ENCODE measurements around the gene GAS7. TPM values are rescaled to one million over a fixed set of nuclear protein-coding genes. Genes with fewer than 3 reads are reported as not detected.

The GAS7 gene
- total RNA-seq, 2 donors from 2014 or later: 10.3 to 144 TPM

DNA sequence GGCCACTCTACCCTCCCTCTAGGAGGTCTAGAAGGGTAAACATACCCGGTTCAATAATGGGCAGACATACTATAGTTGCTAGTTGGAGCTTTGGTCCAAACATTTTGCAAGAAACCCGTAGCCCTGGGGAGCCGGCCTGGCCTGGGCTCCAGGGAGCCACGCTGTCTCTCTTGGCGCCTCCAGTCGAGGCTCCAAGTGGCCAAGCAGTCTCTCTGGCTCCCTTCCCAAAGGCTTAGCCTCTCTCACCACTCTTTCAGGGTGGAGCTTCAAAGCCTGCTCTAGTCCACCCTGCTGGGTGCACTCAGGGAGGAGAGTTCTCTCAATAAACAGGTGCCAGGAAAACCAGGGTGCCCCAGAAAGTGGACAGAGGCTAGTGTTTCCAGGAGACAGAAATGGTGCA lies 325.6 kb downstream of the GAS7 start:
- H3K4me3 ChIP-seq: no peak overlapping the region
- WGBS: 79% methylated on average over 6 of the region's 6 CpGs
- H3K9me3 ChIP-seq: no peaks in the 10 kb centered on the region
- no peak for DNase-seq (ENCODE audit: low spot score)
- no peak overlapping the region for H3K27ac ChIP-seq
- H3K4me1 ChIP-seq (replicated peaks): no peaks in the 10 kb centered on the region
- no peaks in the 10 kb centered on the region for H3K27me3 ChIP-seq (replicated peaks; ENCODE audit: insufficient read depth)
- TF ChIP-seq POLR2A (IDR thresholded peaks at IDR 0.05): no peak
- TF ChIP-seq, protein P1, sequence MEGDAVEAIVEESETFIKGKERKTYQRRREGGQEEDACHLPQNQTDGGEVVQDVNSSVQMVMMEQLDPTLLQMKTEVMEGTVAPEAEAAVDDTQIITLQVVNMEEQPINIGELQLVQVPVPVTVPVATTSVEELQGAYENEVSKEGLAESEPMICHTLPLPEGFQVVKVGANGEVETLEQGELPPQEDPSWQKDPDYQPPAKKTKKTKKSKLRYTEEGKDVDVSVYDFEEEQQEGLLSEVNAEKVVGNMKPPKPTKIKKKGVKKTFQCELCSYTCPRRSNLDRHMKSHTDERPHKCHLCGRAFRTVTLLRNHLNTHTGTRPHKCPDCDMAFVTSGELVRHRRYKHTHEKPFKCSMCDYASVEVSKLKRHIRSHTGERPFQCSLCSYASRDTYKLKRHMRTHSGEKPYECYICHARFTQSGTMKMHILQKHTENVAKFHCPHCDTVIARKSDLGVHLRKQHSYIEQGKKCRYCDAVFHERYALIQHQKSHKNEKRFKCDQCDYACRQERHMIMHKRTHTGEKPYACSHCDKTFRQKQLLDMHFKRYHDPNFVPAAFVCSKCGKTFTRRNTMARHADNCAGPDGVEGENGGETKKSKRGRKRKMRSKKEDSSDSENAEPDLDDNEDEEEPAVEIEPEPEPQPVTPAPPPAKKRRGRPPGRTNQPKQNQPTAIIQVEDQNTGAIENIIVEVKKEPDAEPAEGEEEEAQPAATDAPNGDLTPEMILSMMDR (IDR thresholded peaks at IDR 0.05): no peak
- TF ChIP-seq POLR2AphosphoS5 (IDR thresholded peaks at IDR 0.05): no peak
- intact Hi-C loops (cut with DNase I): no loop called here
- no peaks in the 10 kb centered on the region for H3K36me3 ChIP-seq

DNA sequence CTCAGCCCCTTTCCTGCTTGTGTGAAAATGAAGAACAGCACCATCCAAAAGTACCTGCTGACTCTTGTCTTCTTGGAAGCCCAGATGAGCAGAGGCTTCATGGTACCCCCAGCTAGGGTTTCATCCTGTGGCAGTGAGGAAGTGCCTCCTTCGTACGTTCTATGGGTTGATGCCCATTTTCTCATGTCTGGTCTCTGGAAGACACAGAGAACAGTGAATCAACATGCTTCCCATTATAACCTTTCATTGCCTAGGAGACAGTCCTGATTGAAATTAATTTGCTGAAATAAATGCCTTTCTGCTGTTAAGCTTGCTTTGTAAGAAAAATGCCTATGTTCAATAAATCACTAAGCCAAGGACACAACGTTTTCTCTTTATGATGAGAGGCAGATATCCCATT lies 329.9 kb downstream of the GAS7 start:
- TF ChIP-seq, protein P1 (IDR thresholded peaks at IDR 0.05): no peak
- TF ChIP-seq POLR2AphosphoS5 (IDR thresholded peaks at IDR 0.05) (no peak), POLR2A (IDR thresholded peaks at IDR 0.05) (no peak)
- H3K4me1 ChIP-seq (replicated peaks): no peaks in the 10 kb centered on the region
- H3K9me3 ChIP-seq: no peaks in the 10 kb centered on the region
- H3K27me3 ChIP-seq (replicated peaks; ENCODE audit: insufficient read depth): no peaks in the 10 kb centered on the region
- 53% methylated on average over 3 of the region's 3 CpGs for WGBS
- H3K4me3 ChIP-seq: no peak overlapping the region
- intact Hi-C loops (cut with DNase I): no loop called here
- H3K36me3 ChIP-seq: no peaks in the 10 kb centered on the region
- no peak overlapping the region for H3K27ac ChIP-seq
- no peak for DNase-seq (ENCODE audit: low spot score)

DNA sequence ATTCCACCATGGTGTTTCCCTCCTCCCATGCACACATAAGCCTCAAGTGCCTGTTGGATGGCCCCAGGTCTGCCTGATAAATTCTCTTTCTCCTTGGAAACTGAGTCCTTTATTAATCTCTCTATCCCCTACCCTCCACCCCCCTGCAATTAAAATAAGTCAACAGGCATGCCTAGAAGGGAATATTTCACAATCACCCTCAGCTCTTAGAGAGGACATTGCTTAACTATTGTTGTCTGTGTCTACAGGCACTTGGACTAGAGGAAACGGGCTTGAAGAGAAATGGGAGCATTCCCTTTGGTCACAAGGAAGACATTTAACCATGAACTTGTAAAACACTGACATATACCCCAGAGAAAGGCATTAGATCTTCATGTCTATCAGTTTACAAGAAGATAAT lies 332.8 kb downstream of the GAS7 start:
- Histone ChIP-seq H3K36me3 (no peaks in the 10 kb centered on the region), H3K4me1 (replicated peaks) (no peaks in the 10 kb centered on the region), H3K9me3 (no peaks in the 10 kb centered on the region), H3K4me3 (no peak overlapping the region), H3K27ac (no peak overlapping the region), H3K27me3 (replicated peaks; ENCODE audit: insufficient read depth) (no peaks in the 10 kb centered on the region)
- DNase-seq (ENCODE audit: low spot score): no peak
- WGBS: 50% methylated on average over 1 of the region's 1 CpG
- TF ChIP-seq POLR2A (IDR thresholded peaks at IDR 0.05) (no peak), POLR2AphosphoS5 (IDR thresholded peaks at IDR 0.05) (no peak)
- TF ChIP-seq, protein P1 (IDR thresholded peaks at IDR 0.05): no peak
- intact Hi-C loops (cut with DNase I): no loop called here

DNA sequence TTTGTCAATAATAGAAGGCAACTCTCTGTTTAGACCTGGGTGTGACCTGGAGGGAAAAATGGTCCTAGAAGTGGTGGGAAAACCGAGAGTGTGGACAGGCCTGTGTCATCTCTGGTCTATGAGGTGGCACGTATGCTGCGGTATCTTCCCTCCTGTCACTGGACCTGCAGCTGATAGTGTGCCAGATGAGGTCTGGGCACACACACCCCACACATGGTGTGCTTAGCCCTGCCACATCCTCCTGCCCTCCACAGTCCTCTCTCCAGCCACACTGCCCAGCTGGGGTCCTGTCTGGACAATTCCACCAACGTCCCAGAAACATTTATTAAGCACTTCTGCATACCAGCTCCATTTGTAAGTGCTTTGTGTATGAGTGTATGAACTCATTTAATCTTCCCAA lies 335.5 kb downstream of the GAS7 start:
- H3K4me3 ChIP-seq: no peak overlapping the region
- TF ChIP-seq, protein P1 (IDR thresholded peaks at IDR 0.05): no peak
- TF ChIP-seq POLR2A (IDR thresholded peaks at IDR 0.05) (no peak), POLR2AphosphoS5 (IDR thresholded peaks at IDR 0.05) (no peak)
- DNase-seq (ENCODE audit: low spot score): no peak
- H3K9me3 ChIP-seq: no peaks in the 10 kb centered on the region
- WGBS: 79% methylated on average over 4 of the region's 4 CpGs
- no peak overlapping the region for H3K27ac ChIP-seq
- intact Hi-C loops (cut with DNase I): no loop called here
- H3K4me1 ChIP-seq (replicated peaks): no peaks in the 10 kb centered on the region
- H3K36me3 ChIP-seq: no peaks in the 10 kb centered on the region
- H3K27me3 ChIP-seq (replicated peaks; ENCODE audit: insufficient read depth): no peaks in the 10 kb centered on the region

DNA sequence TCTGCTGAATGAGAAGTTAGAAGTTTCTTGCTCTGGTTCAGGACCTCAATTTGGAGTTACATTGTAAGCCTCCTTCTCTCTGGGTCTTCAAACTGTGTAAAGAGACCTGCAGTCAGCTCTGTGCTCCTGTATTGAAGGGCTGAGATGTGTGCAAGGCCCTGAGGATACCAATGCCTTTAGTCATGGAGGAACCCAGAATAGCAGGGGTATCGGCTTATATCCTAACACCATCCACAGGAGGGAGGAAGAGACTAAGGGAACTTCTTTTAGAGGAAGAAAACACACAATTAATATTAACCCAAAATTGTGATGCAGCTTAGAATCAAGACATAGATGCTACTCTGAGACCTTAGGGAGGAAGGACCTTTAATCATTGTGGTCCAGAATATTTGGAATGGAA lies 336.2 kb downstream of the GAS7 start:
- no peaks in the 10 kb centered on the region for H3K9me3 ChIP-seq
- H3K4me1 ChIP-seq (replicated peaks): no peaks in the 10 kb centered on the region
- DNase-seq (ENCODE audit: low spot score): no peak
- intact Hi-C loops (cut with DNase I): no loop called here
- 95% methylated on average over 1 of the region's 1 CpG for WGBS
- H3K36me3 ChIP-seq: no peaks in the 10 kb centered on the region
- no peak for TF ChIP-seq POLR2AphosphoS5 (IDR thresholded peaks at IDR 0.05)
- TF ChIP-seq, protein P1 (IDR thresholded peaks at IDR 0.05): no peak
- TF ChIP-seq POLR2A (IDR thresholded peaks at IDR 0.05): no peak
- no peak overlapping the region for H3K4me3 ChIP-seq
- H3K27me3 ChIP-seq (replicated peaks; ENCODE audit: insufficient read depth): no peaks in the 10 kb centered on the region
- H3K27ac ChIP-seq: no peak overlapping the region

All from prostate gland (tissue), 2 donors.